Sigmoid colon (tissue), 4 donors: ENCODE data around the gene PTPRE.

ENCODE experiments used
- CTCF ChIP-seq, 4 experiments: fragments of 450-650 bp in 3 of 4; fragments of 200-600 bp in 1 of 4; IDR thresholded peaks; one replicate each; pipeline ENCODE4 v1.5.1; 2016 to 2019; ENCODE audit warnings: antibody characterized with exemption in 4 of 4, mild to moderate bottlenecking in 3 of 4, moderate library complexity in 2 of 4
- POLR2AphosphoS5 ChIP-seq, 4 donors: sonication (generic); formaldehyde crosslinking; IDR thresholded peaks; one replicate each; pipeline ENCODE4 v1.6.1; 2017; ENCODE audit warnings: antibody characterized with exemption in 4 of 4

DNA sequence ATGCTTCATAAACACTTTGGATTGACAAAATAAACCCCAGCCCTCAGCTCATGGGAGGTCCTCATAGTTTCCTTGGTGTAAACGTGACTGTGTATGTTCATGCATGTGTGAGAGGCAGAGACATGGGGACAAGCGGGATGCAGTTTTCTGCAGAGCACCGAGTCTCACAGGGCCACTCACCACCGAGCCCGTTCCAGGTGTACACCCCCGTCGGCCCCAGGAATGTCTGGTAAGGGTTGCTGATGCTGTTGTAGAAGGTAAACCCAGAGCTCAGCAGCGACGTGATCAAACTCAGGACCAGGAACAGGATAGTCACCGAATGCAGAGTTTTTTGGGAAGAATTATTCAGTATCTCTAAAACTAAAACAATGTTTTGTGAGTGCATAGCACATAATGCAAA is 23.4 kb upstream of the PTPRE start:
- TF ChIP-seq CTCF (IDR thresholded peaks at IDR 0.05) (no peak), POLR2AphosphoS5 (IDR thresholded peaks at IDR 0.05) (no peak)
